Neural cell (in vitro differentiated cells): ENCODE results near the gene FUT6. TPM values are rescaled to one million over a fixed set of nuclear protein-coding genes. Genes with fewer than 3 reads are reported as not detected.

Experiments used
- H2AFZ ChIP-seq: fragments of 200-600, 300-800 bp; sonication (generic), shearing (Covaris generic); 2 replicates; pipeline ENCODE4 v1.6.0; 2014; ENCODE audit warnings: low read depth, mild to moderate bottlenecking, antibody characterized with exemption, low read length, moderate library complexity
- H3F3A ChIP-seq: fragments of 200-600 bp; shearing (Covaris generic); 2 replicates; pipeline ENCODE4 v1.6.1; 2016; ENCODE audit warnings: mild to moderate bottlenecking, moderate library complexity, mixed read lengths, antibody characterized with exemption, low read length; ENCODE audit not compliant: insufficient read depth, poor library complexity, severe bottlenecking
- H3K27ac ChIP-seq: fragments of 200-600, 300-800 bp; sonication (generic), shearing (Covaris generic); 2 replicates; pipeline ENCODE4 v1.5.1; 2014; ENCODE audit warnings: mild to moderate bottlenecking, low read length, moderate library complexity
- H3K27me3 ChIP-seq: fragments of 300-800, 200-600 bp; sonication (generic), shearing (Covaris generic); 2 replicates; pipeline ENCODE4 v1.6.0; 2014; ENCODE audit warnings: mild to moderate bottlenecking, low read depth, low read length, moderate library complexity; ENCODE audit not compliant: insufficient read depth
- H3K36me3 ChIP-seq: fragments of 300-800, 200-600 bp; sonication (generic), shearing (Covaris generic); 2 replicates; pipeline ENCODE4 v1.5.1; 2014; ENCODE audit warnings: mild to moderate bottlenecking, antibody characterized with exemption, low read length, moderate library complexity; ENCODE audit not compliant: insufficient read depth
- H3K4me2 ChIP-seq: fragments of 300-800, 200-600 bp; sonication (generic), shearing (Covaris generic); 2 replicates; pipeline ENCODE4 v1.6.0; 2014; ENCODE audit warnings: mild to moderate bottlenecking, low read length
- H3K4me3 ChIP-seq: fragments of 300-800, 200-600 bp; sonication (generic), shearing (Covaris generic); 2 replicates; pipeline ENCODE4 v1.5.1; 2014; ENCODE audit warnings: mild to moderate bottlenecking, low read length, moderate library complexity
- H3K79me2 ChIP-seq: fragments of 200-600 bp; shearing (Covaris generic); replicated peaks from 2 replicates; pipeline ENCODE4 v1.6.0; 2014; ENCODE audit warnings: mild to moderate bottlenecking, low read length, moderate library complexity; ENCODE audit not compliant: insufficient read depth
- H3K9ac ChIP-seq: fragments of 300-800, 200-600 bp; sonication (generic), shearing (Covaris generic); 2 replicates; pipeline ENCODE4 v1.6.1; 2016; ENCODE audit warnings: mild to moderate bottlenecking, low read length, mixed read lengths
- H3K9me2 ChIP-seq: fragments of 200-600 bp; shearing (Covaris generic); 2 replicates; pipeline ENCODE4 v1.6.1; 2016; ENCODE audit warnings: mild to moderate bottlenecking, low read length, mixed read lengths; ENCODE audit not compliant: insufficient read depth
- H3K9me3 ChIP-seq: fragments of 200-600, 300-800 bp; sonication (generic), shearing (Covaris generic); 2 replicates; pipeline ENCODE4 v1.6.1; 2016; ENCODE audit warnings: mild to moderate bottlenecking, mixed run types, low read length, moderate library complexity, mixed read lengths
- H4K20me1 ChIP-seq: fragments of 200-600 bp; shearing (Covaris generic); 2 replicates; pipeline ENCODE4 v1.6.1; 2016; ENCODE audit warnings: mild to moderate bottlenecking, mixed run types; ENCODE audit not compliant: insufficient read depth
- EP300 ChIP-seq: fragments of 450-650 bp; conservative IDR thresholded peaks from 2 replicates; pipeline ENCODE4 v1.6.1; 2014; ENCODE audit warnings: antibody characterized with exemption, mild to moderate bottlenecking, moderate library complexity; ENCODE audit not compliant: poor library complexity, severe bottlenecking
- EZH2 ChIP-seq: fragments of 200-600, 300-800 bp; shearing (Covaris generic), sonication (generic); IDR thresholded peaks from 2 replicates; pipeline ENCODE4 v1.6.1; 2014; ENCODE audit warnings: antibody characterized with exemption, low read length, borderline replicate concordance, mild to moderate bottlenecking; ENCODE audit not compliant: insufficient read depth, poor library complexity, severe bottlenecking
- MXI1 ChIP-seq: fragments of 450-650 bp; conservative IDR thresholded peaks from 2 replicates; pipeline ENCODE4 v1.6.1; 2014; ENCODE audit warnings: antibody characterized with exemption, mild to moderate bottlenecking; ENCODE audit not compliant: poor library complexity, severe bottlenecking
- POLR2AphosphoS5 ChIP-seq: IDR thresholded peaks from 2 replicates; pipeline ENCODE4 v1.6.1; 2012
- RAD21 ChIP-seq: fragments of 450-650 bp; conservative IDR thresholded peaks from 2 replicates; pipeline ENCODE4 v1.6.1; 2014; ENCODE audit warnings: antibody characterized with exemption, mild to moderate bottlenecking, moderate library complexity
- SMC3 ChIP-seq: fragments of 450-650 bp; conservative IDR thresholded peaks from 2 replicates; pipeline ENCODE4 v1.6.1; 2014; ENCODE audit warnings: antibody characterized with exemption, mild to moderate bottlenecking, moderate library complexity; ENCODE audit not compliant: poor library complexity
- TAF1 ChIP-seq: IDR thresholded peaks from 2 replicates; pipeline ENCODE4 v1.6.1; 2012; ENCODE audit warnings: low read depth
- polyA plus RNA-seq: library from polyadenylated mRNA; depleted of rRNA; stranded (reverse); fragments of >200 nt; gene quantifications from 2 replicates; pipeline ENCODE4 v1.2.3, GENCODE V29; 2014
- TF ChIP-seq, protein P1 (sequence below): fragments of 450-650 bp; IDR thresholded peaks from 2 replicates; pipeline ENCODE4 v1.5.1; 2014; ENCODE audit warnings: antibody characterized with exemption, mild to moderate bottlenecking, moderate library complexity; ENCODE audit not compliant: poor library complexity, severe bottlenecking
- TF ChIP-seq, protein P2 (sequence below): IDR thresholded peaks from 2 replicates; pipeline ENCODE4 v1.6.1; 2012; ENCODE audit warnings: borderline replicate concordance

The FUT6 gene
- polyA plus RNA-seq, 1 donor from 2014 or later: not detected

DNA sequence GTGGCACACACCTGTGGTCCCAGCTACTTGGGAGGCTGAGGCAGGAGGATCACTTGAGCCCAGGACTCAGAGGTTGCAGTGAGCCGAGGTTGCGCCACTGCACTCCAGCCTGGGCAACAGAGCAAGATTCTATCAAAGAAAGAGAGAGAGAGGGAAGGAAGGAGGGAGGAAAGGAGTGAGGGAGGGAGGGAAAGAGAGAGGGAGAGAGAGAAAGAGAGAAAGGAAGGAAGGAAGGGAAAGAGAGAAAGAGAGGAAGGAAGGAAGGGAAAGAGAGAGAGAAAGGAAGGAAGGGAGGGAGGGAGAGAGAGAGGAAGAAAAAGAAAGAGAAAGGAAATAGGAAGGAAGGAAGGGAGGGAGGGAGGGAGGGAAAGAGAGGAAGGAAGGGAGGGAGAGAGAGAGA, 22.3 kb downstream of the FUT6 start:
- H3K27me3 ChIP-seq: no peaks in the 10 kb centered on the region
- H3K9ac ChIP-seq: no peak overlapping the region
- H3K79me2 ChIP-seq: no peaks in the 10 kb centered on the region
- no peaks in the 10 kb centered on the region for H3K36me3 ChIP-seq
- H3K4me2 ChIP-seq: no peak overlapping the region
- no peaks in the 10 kb centered on the region for H3K9me3 ChIP-seq
- no peaks in the 10 kb centered on the region for H3F3A ChIP-seq
- no peak overlapping the region for H3K4me3 ChIP-seq
- no peak for TF ChIP-seq SMC3
- TF ChIP-seq EP300: no peak
- no peak for TF ChIP-seq MXI1
- no peak for TF ChIP-seq RAD21
- no peak for TF ChIP-seq EZH2
- TF ChIP-seq TAF1: no peak
- TF ChIP-seq POLR2AphosphoS5: no peak
- TF ChIP-seq, protein P1, sequence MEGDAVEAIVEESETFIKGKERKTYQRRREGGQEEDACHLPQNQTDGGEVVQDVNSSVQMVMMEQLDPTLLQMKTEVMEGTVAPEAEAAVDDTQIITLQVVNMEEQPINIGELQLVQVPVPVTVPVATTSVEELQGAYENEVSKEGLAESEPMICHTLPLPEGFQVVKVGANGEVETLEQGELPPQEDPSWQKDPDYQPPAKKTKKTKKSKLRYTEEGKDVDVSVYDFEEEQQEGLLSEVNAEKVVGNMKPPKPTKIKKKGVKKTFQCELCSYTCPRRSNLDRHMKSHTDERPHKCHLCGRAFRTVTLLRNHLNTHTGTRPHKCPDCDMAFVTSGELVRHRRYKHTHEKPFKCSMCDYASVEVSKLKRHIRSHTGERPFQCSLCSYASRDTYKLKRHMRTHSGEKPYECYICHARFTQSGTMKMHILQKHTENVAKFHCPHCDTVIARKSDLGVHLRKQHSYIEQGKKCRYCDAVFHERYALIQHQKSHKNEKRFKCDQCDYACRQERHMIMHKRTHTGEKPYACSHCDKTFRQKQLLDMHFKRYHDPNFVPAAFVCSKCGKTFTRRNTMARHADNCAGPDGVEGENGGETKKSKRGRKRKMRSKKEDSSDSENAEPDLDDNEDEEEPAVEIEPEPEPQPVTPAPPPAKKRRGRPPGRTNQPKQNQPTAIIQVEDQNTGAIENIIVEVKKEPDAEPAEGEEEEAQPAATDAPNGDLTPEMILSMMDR: no peak
- TF ChIP-seq, protein P2, sequence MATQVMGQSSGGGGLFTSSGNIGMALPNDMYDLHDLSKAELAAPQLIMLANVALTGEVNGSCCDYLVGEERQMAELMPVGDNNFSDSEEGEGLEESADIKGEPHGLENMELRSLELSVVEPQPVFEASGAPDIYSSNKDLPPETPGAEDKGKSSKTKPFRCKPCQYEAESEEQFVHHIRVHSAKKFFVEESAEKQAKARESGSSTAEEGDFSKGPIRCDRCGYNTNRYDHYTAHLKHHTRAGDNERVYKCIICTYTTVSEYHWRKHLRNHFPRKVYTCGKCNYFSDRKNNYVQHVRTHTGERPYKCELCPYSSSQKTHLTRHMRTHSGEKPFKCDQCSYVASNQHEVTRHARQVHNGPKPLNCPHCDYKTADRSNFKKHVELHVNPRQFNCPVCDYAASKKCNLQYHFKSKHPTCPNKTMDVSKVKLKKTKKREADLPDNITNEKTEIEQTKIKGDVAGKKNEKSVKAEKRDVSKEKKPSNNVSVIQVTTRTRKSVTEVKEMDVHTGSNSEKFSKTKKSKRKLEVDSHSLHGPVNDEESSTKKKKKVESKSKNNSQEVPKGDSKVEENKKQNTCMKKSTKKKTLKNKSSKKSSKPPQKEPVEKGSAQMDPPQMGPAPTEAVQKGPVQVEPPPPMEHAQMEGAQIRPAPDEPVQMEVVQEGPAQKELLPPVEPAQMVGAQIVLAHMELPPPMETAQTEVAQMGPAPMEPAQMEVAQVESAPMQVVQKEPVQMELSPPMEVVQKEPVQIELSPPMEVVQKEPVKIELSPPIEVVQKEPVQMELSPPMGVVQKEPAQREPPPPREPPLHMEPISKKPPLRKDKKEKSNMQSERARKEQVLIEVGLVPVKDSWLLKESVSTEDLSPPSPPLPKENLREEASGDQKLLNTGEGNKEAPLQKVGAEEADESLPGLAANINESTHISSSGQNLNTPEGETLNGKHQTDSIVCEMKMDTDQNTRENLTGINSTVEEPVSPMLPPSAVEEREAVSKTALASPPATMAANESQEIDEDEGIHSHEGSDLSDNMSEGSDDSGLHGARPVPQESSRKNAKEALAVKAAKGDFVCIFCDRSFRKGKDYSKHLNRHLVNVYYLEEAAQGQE: no peak
- no peaks in the 10 kb centered on the region for H3K9me2 ChIP-seq
- H4K20me1 ChIP-seq: no peaks in the 10 kb centered on the region
- H3K27ac ChIP-seq: no peak overlapping the region
- no peak overlapping the region for H2AFZ ChIP-seq

DNA sequence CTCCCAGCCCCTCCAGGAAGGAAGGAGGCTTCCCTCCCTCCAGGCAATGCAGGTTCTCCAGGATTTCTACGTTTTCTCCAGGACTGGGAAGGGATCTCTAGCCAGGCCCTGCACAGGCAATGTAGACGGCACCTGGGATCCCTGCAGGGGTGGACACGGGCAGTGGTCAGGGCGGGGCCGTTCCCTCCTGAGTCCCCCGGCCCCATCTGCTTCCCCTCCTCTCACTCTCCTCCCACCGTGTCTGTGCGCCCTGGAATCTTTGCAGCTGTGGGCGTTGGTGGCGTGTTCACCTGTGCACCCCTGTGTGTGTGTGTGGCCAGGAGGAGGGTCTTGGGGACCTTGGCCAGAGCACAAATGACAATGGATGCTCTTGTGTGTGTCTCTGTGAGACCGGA, 24.7 kb downstream of the FUT6 start:
- H3K27ac ChIP-seq: no peak overlapping the region
- no peaks in the 10 kb centered on the region for H3F3A ChIP-seq
- H3K27me3 ChIP-seq: no peaks in the 10 kb centered on the region
- H4K20me1 ChIP-seq: no peaks in the 10 kb centered on the region
- H3K4me3 ChIP-seq: no peak overlapping the region
- no peaks in the 10 kb centered on the region for H3K79me2 ChIP-seq
- H3K36me3 ChIP-seq: no peaks in the 10 kb centered on the region
- TF ChIP-seq, protein P1: no peak
- TF ChIP-seq, protein P2: no peak
- no peak for TF ChIP-seq RAD21
- TF ChIP-seq MXI1: no peak
- no peak for TF ChIP-seq EP300
- TF ChIP-seq EZH2: no peak
- no peak for TF ChIP-seq TAF1
- TF ChIP-seq POLR2AphosphoS5: no peak
- TF ChIP-seq SMC3: no peak
- H3K9ac ChIP-seq: no peak overlapping the region
- H3K4me2 ChIP-seq: no peak overlapping the region
- no peak overlapping the region for H2AFZ ChIP-seq
- H3K9me2 ChIP-seq: no peaks in the 10 kb centered on the region
- no peaks in the 10 kb centered on the region for H3K9me3 ChIP-seq
